Karpas-422 (cell line): ENCODE measurements around the gene SLC22A23. TPM values are rescaled to one million over a fixed set of nuclear protein-coding genes. Genes with fewer than 3 reads are reported as not detected.

Experiments used
- DNase-seq: peaks from one replicate; pipeline ENCODE4 v3.0.0-alpha.2; 2015
- H2AFZ ChIP-seq: fragments of 200-600 bp; sonication (generic); 2 replicates; pipeline ENCODE4 v1.6.1; 2014; ENCODE audit warnings: antibody characterized with exemption, low read length, mixed read lengths
- H3K27ac ChIP-seq: fragments of 200-600 bp; sonication (generic); 2 replicates; pipeline ENCODE4 v1.5.1; 2014; ENCODE audit warnings: mild to moderate bottlenecking, low read length, moderate library complexity
- H3K27me3 ChIP-seq: fragments of 200-600 bp; sonication (generic); 2 replicates; pipeline ENCODE4 v1.6.1; 2014; ENCODE audit warnings: low read length, mixed read lengths
- H3K36me3 ChIP-seq: fragments of 200-600 bp; sonication (generic); 2 replicates; pipeline ENCODE4 v1.6.1; 2014; ENCODE audit warnings: low read length, mixed read lengths; ENCODE audit not compliant: insufficient read depth
- H3K4me1 ChIP-seq: fragments of 200-600 bp; sonication (generic); 2 replicates; pipeline ENCODE4 v1.6.1; 2014; ENCODE audit warnings: mild to moderate bottlenecking, low read length, mixed read lengths
- H3K4me2 ChIP-seq: fragments of 200-600 bp; sonication (generic); 2 replicates; pipeline ENCODE4 v1.6.1; 2014; ENCODE audit warnings: low read length, low read depth, mild to moderate bottlenecking; ENCODE audit not compliant: poor library complexity, severe bottlenecking
- H3K4me3 ChIP-seq: fragments of 200-600 bp; sonication (generic); 2 replicates; pipeline ENCODE4 v1.5.1; 2014; ENCODE audit warnings: mild to moderate bottlenecking, antibody characterized with exemption, low read length, mixed read lengths
- H3K79me2 ChIP-seq: fragments of 200-600 bp; sonication (generic); 2 replicates; pipeline ENCODE4 v1.6.1; 2014; ENCODE audit warnings: mild to moderate bottlenecking, low read length, mixed read lengths
- H3K9ac ChIP-seq: fragments of 200-600 bp; sonication (generic); 2 replicates; pipeline ENCODE4 v1.6.0; 2014; ENCODE audit warnings: low read length
- H3K9me2 ChIP-seq: fragments of 200-600 bp; sonication (generic), shearing (Covaris generic); replicated peaks from 2 replicates; pipeline ENCODE4 v1.6.0; 2014; ENCODE audit warnings: mild to moderate bottlenecking, low read length, moderate library complexity; ENCODE audit not compliant: insufficient read depth
- H3K9me3 ChIP-seq: fragments of 300-700, 200-600 bp; sonication (generic); 2 replicates; pipeline ENCODE4 v1.6.1; 2014; ENCODE audit warnings: low read length, mixed read lengths
- H4K20me1 ChIP-seq: fragments of 200-600 bp; sonication (generic); 2 replicates; pipeline ENCODE4 v1.6.1; 2014; ENCODE audit warnings: mild to moderate bottlenecking, antibody characterized with exemption, low read length, low read depth; ENCODE audit not compliant: insufficient read depth
- total RNA-seq: library from RNA; depleted of rRNA; stranded (reverse); fragments of >200 nt; shearing (Covaris generic); gene quantifications from 2 replicates; pipeline ENCODE4 v1.2.3, GENCODE V29; 2014; ENCODE audit warnings: low replicate concordance

The SLC22A23 gene
- total RNA-seq, 1 experiment from 2014 or later = not detected

- Histone ChIP-seq H3K4me2 (no peak overlapping the region), H3K27me3 (no peaks in the 10 kb centered on the region), H3K36me3 (no peaks in the 10 kb centered on the region), H3K9ac (no peak overlapping the region), H3K4me3 (no peak overlapping the region), H3K9me2 (no peaks in the 10 kb centered on the region), H3K4me1 (no peaks in the 10 kb centered on the region), H2AFZ (no peak overlapping the region), H3K27ac (no peak overlapping the region), H3K79me2 (no peaks in the 10 kb centered on the region), H3K9me3 (no peaks in the 10 kb centered on the region), H4K20me1 (no peaks in the 10 kb centered on the region)
- peak; percentile 92 for DNase-seq
Observed at GRCh38 chr6:3410385-3411360, 46.2 kb downstream of the SLC22A23 start.

GRCh38 chr6:3409699-3410384 is 47.0 kb downstream of the SLC22A23 start:
- no peak overlapping the region for H3K27ac ChIP-seq
- no peaks in the 10 kb centered on the region for H3K79me2 ChIP-seq
- no peaks in the 10 kb centered on the region for H3K9me2 ChIP-seq
- no peaks in the 10 kb centered on the region for H3K27me3 ChIP-seq
- H3K4me3 ChIP-seq = no peak overlapping the region
- H3K36me3 ChIP-seq = no peaks in the 10 kb centered on the region
- no peak for DNase-seq
- H3K9me3 ChIP-seq = no peaks in the 10 kb centered on the region
- H3K4me2 ChIP-seq = no peak overlapping the region
- H4K20me1 ChIP-seq = no peaks in the 10 kb centered on the region
- no peak overlapping the region for H2AFZ ChIP-seq
- H3K9ac ChIP-seq = no peak overlapping the region
- no peaks in the 10 kb centered on the region for H3K4me1 ChIP-seq

DNA sequence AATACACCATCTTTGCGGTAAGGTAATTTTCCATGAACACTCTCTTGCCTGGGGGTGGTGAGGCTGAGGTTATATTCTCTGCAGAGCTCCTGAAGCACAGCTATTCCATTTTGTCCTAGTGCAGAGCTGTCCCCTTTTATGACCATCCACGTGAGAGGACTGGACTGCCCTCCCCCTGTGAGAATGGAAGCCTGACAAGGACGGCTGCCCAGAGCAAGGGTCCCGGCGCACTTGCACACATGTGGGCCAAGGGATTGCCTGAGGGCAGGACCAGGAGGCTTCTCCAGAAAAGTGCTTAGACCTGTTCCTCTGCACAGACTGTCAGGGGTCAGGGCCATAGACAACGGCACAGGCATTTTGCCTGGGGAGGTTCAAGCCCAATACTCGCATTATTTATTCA is 48.2 kb downstream of the SLC22A23 start:
- Histone ChIP-seq H3K9me2 (no peaks in the 10 kb centered on the region), H3K4me3 (no peak overlapping the region), H4K20me1 (no peaks in the 10 kb centered on the region), H3K27ac (no peak overlapping the region), H3K36me3 (no peaks in the 10 kb centered on the region), H3K4me2 (no peak overlapping the region), H3K9ac (no peak overlapping the region), H3K9me3 (no peaks in the 10 kb centered on the region), H2AFZ (no peak overlapping the region), H3K79me2 (no peaks in the 10 kb centered on the region), H3K4me1 (no peaks in the 10 kb centered on the region), H3K27me3 (no peaks in the 10 kb centered on the region)
- DNase-seq = no peak

GRCh38 chr6:3407840-3408239 is 49.0 kb downstream of the SLC22A23 start:
- Histone ChIP-seq H3K9me3 (no peaks in the 10 kb centered on the region), H3K9me2 (no peaks in the 10 kb centered on the region), H3K36me3 (no peaks in the 10 kb centered on the region), H3K27ac (no peak overlapping the region), H3K79me2 (no peaks in the 10 kb centered on the region), H3K4me3 (no peak overlapping the region), H3K9ac (no peak overlapping the region), H3K4me2 (no peak overlapping the region), H3K27me3 (no peaks in the 10 kb centered on the region), H2AFZ (no peak overlapping the region), H4K20me1 (no peaks in the 10 kb centered on the region), H3K4me1 (no peaks in the 10 kb centered on the region)
- DNase-seq = no peak

GRCh38 chr6:3406891-3407809 is 49.7 kb downstream of the SLC22A23 start:
- Histone ChIP-seq H3K4me1 (no peaks in the 10 kb centered on the region), H3K9me2 (no peaks in the 10 kb centered on the region), H3K4me3 (no peak overlapping the region), H4K20me1 (no peaks in the 10 kb centered on the region), H3K79me2 (no peaks in the 10 kb centered on the region), H3K9ac (no peak overlapping the region), H3K4me2 (no peak overlapping the region), H3K27me3 (no peaks in the 10 kb centered on the region), H2AFZ (no peak overlapping the region), H3K27ac (no peak overlapping the region), H3K36me3 (no peaks in the 10 kb centered on the region), H3K9me3 (no peaks in the 10 kb centered on the region)
- DNase-seq = no peak

GRCh38 chr6:3406362-3406821 is 50.5 kb downstream of the SLC22A23 start:
- no peak for DNase-seq
- no peaks in the 10 kb centered on the region for H3K36me3 ChIP-seq
- no peak overlapping the region for H3K9ac ChIP-seq
- H3K9me2 ChIP-seq = no peaks in the 10 kb centered on the region
- H3K27me3 ChIP-seq = no peaks in the 10 kb centered on the region
- no peaks in the 10 kb centered on the region for H4K20me1 ChIP-seq
- H3K4me2 ChIP-seq = no peak overlapping the region
- H3K4me3 ChIP-seq = no peak overlapping the region
- H3K9me3 ChIP-seq = no peaks in the 10 kb centered on the region
- no peaks in the 10 kb centered on the region for H3K4me1 ChIP-seq
- H2AFZ ChIP-seq = no peak overlapping the region
- no peak overlapping the region for H3K27ac ChIP-seq
- H3K79me2 ChIP-seq = no peaks in the 10 kb centered on the region

GRCh38 chr6:3405679-3406078 is 51.2 kb downstream of the SLC22A23 start:
- Histone ChIP-seq H3K27me3 (no peaks in the 10 kb centered on the region), H3K36me3 (no peaks in the 10 kb centered on the region), H3K79me2 (no peaks in the 10 kb centered on the region), H3K4me2 (no peak overlapping the region), H3K4me3 (no peak overlapping the region), H3K9me3 (no peaks in the 10 kb centered on the region), H3K4me1 (no peaks in the 10 kb centered on the region), H3K9ac (no peak overlapping the region), H4K20me1 (no peaks in the 10 kb centered on the region), H3K9me2 (no peaks in the 10 kb centered on the region), H2AFZ (no peak overlapping the region), H3K27ac (no peak overlapping the region)
- no peak for DNase-seq
